Neural cell (in vitro differentiated cells): ENCODE measurements around the gene OVOL1. TPM values are rescaled to one million over a fixed set of nuclear protein-coding genes. Genes with fewer than 3 reads are reported as not detected.

Experiments
- H2AFZ ChIP-seq: fragments of 200-600, 300-800 bp; sonication (generic), shearing (Covaris generic); 2 replicates; pipeline ENCODE4 v1.6.0; 2014; ENCODE audit warnings: low read depth, mild to moderate bottlenecking, antibody characterized with exemption, low read length, moderate library complexity
- H3F3A ChIP-seq: fragments of 200-600 bp; shearing (Covaris generic); 2 replicates; pipeline ENCODE4 v1.6.1; 2016; ENCODE audit warnings: mild to moderate bottlenecking, moderate library complexity, mixed read lengths, antibody characterized with exemption, low read length; ENCODE audit not compliant: insufficient read depth, poor library complexity, severe bottlenecking
- H3K27ac ChIP-seq: fragments of 200-600, 300-800 bp; sonication (generic), shearing (Covaris generic); 2 replicates; pipeline ENCODE4 v1.5.1; 2014; ENCODE audit warnings: mild to moderate bottlenecking, low read length, moderate library complexity
- H3K27me3 ChIP-seq: fragments of 300-800, 200-600 bp; sonication (generic), shearing (Covaris generic); 2 replicates; pipeline ENCODE4 v1.6.0; 2014; ENCODE audit warnings: mild to moderate bottlenecking, low read depth, low read length, moderate library complexity; ENCODE audit not compliant: insufficient read depth
- H3K36me3 ChIP-seq: fragments of 300-800, 200-600 bp; sonication (generic), shearing (Covaris generic); 2 replicates; pipeline ENCODE4 v1.5.1; 2014; ENCODE audit warnings: mild to moderate bottlenecking, antibody characterized with exemption, low read length, moderate library complexity; ENCODE audit not compliant: insufficient read depth
- H3K4me2 ChIP-seq: fragments of 300-800, 200-600 bp; sonication (generic), shearing (Covaris generic); 2 replicates; pipeline ENCODE4 v1.6.0; 2014; ENCODE audit warnings: mild to moderate bottlenecking, low read length
- H3K4me3 ChIP-seq: fragments of 300-800, 200-600 bp; sonication (generic), shearing (Covaris generic); 2 replicates; pipeline ENCODE4 v1.5.1; 2014; ENCODE audit warnings: mild to moderate bottlenecking, low read length, moderate library complexity
- H3K79me2 ChIP-seq: fragments of 200-600 bp; shearing (Covaris generic); replicated peaks from 2 replicates; pipeline ENCODE4 v1.6.0; 2014; ENCODE audit warnings: mild to moderate bottlenecking, low read length, moderate library complexity; ENCODE audit not compliant: insufficient read depth
- H3K9ac ChIP-seq: fragments of 300-800, 200-600 bp; sonication (generic), shearing (Covaris generic); 2 replicates; pipeline ENCODE4 v1.6.1; 2016; ENCODE audit warnings: mild to moderate bottlenecking, low read length, mixed read lengths
- H3K9me2 ChIP-seq: fragments of 200-600 bp; shearing (Covaris generic); 2 replicates; pipeline ENCODE4 v1.6.1; 2016; ENCODE audit warnings: mild to moderate bottlenecking, low read length, mixed read lengths; ENCODE audit not compliant: insufficient read depth
- H3K9me3 ChIP-seq: fragments of 200-600, 300-800 bp; sonication (generic), shearing (Covaris generic); 2 replicates; pipeline ENCODE4 v1.6.1; 2016; ENCODE audit warnings: mild to moderate bottlenecking, mixed run types, low read length, moderate library complexity, mixed read lengths
- H4K20me1 ChIP-seq: fragments of 200-600 bp; shearing (Covaris generic); 2 replicates; pipeline ENCODE4 v1.6.1; 2016; ENCODE audit warnings: mild to moderate bottlenecking, mixed run types; ENCODE audit not compliant: insufficient read depth
- CTCF ChIP-seq: fragments of 450-650 bp; IDR thresholded peaks from 2 replicates; pipeline ENCODE4 v1.5.1; 2014; ENCODE audit warnings: antibody characterized with exemption, mild to moderate bottlenecking, moderate library complexity; ENCODE audit not compliant: poor library complexity, severe bottlenecking
- EP300 ChIP-seq: fragments of 450-650 bp; conservative IDR thresholded peaks from 2 replicates; pipeline ENCODE4 v1.6.1; 2014; ENCODE audit warnings: antibody characterized with exemption, mild to moderate bottlenecking, moderate library complexity; ENCODE audit not compliant: poor library complexity, severe bottlenecking
- EZH2 ChIP-seq: fragments of 200-600, 300-800 bp; shearing (Covaris generic), sonication (generic); IDR thresholded peaks from 2 replicates; pipeline ENCODE4 v1.6.1; 2014; ENCODE audit warnings: antibody characterized with exemption, low read length, borderline replicate concordance, mild to moderate bottlenecking; ENCODE audit not compliant: insufficient read depth, poor library complexity, severe bottlenecking
- MXI1 ChIP-seq: fragments of 450-650 bp; conservative IDR thresholded peaks from 2 replicates; pipeline ENCODE4 v1.6.1; 2014; ENCODE audit warnings: antibody characterized with exemption, mild to moderate bottlenecking; ENCODE audit not compliant: poor library complexity, severe bottlenecking
- POLR2AphosphoS5 ChIP-seq: IDR thresholded peaks from 2 replicates; pipeline ENCODE4 v1.6.1; 2012
- RAD21 ChIP-seq: fragments of 450-650 bp; conservative IDR thresholded peaks from 2 replicates; pipeline ENCODE4 v1.6.1; 2014; ENCODE audit warnings: antibody characterized with exemption, mild to moderate bottlenecking, moderate library complexity
- REST ChIP-seq: IDR thresholded peaks from 2 replicates; pipeline ENCODE4 v1.6.1; 2012; ENCODE audit warnings: borderline replicate concordance
- SMC3 ChIP-seq: fragments of 450-650 bp; conservative IDR thresholded peaks from 2 replicates; pipeline ENCODE4 v1.6.1; 2014; ENCODE audit warnings: antibody characterized with exemption, mild to moderate bottlenecking, moderate library complexity; ENCODE audit not compliant: poor library complexity
- TAF1 ChIP-seq: IDR thresholded peaks from 2 replicates; pipeline ENCODE4 v1.6.1; 2012; ENCODE audit warnings: low read depth
- polyA plus RNA-seq: library from polyadenylated mRNA; depleted of rRNA; stranded (reverse); fragments of >200 nt; gene quantifications from 2 replicates; pipeline ENCODE4 v1.2.3, GENCODE V29; 2014

OVOL1 gene
- polyA plus RNA-seq, 1 donor from 2014 or later, result not detected

- no peaks in the 10 kb centered on the region for H3K79me2 ChIP-seq
- H2AFZ ChIP-seq, result no peak overlapping the region
- no peak for TF ChIP-seq MXI1
- no peak for TF ChIP-seq CTCF
- no peak for TF ChIP-seq EP300
- TF ChIP-seq RAD21, result no peak
- no peak for TF ChIP-seq TAF1
- no peak for TF ChIP-seq EZH2
- no peak overlapping the region for H3K9ac ChIP-seq
- no peak overlapping the region for H3K27ac ChIP-seq
- H3K4me3 ChIP-seq, result no peak overlapping the region
- H3K9me3 ChIP-seq, result no peaks in the 10 kb centered on the region
- H3K36me3 ChIP-seq, result no peaks in the 10 kb centered on the region
- H4K20me1 ChIP-seq, result no peaks in the 10 kb centered on the region
- no peak overlapping the region for H3K4me2 ChIP-seq
- no peaks in the 10 kb centered on the region for H3F3A ChIP-seq
- H3K27me3 ChIP-seq, result no peaks in the 10 kb centered on the region
- H3K9me2 ChIP-seq, result no peaks in the 10 kb centered on the region
Observed at GRCh38 chr11:65764434-65764833, 22.4 kb upstream of the OVOL1 start.

- Histone ChIP-seq H2AFZ (no peak overlapping the region), H3K9me2 (no peaks in the 10 kb centered on the region)
Observed at GRCh38 chr11:65766535-65766934, 20.3 kb upstream of the OVOL1 start.

More at GRCh38 chr11:65766535-65766934, 20.3 kb upstream of the OVOL1 start:
- Histone ChIP-seq H3K4me2 (no peak overlapping the region), H3K27me3 (no peaks in the 10 kb centered on the region), H3K9ac (no peak overlapping the region), H3K4me3 (no peak overlapping the region), H3K79me2 (no peaks in the 10 kb centered on the region), H3F3A (no peaks in the 10 kb centered on the region), H3K27ac (no peak overlapping the region), H3K36me3 (no peaks in the 10 kb centered on the region), H4K20me1 (no peaks in the 10 kb centered on the region), H3K9me3 (no peaks in the 10 kb centered on the region)
- TF ChIP-seq POLR2AphosphoS5 (no peak), EZH2 (no peak), CTCF (no peak), RAD21 (no peak), EP300 (no peak), SMC3 (no peak), MXI1 (no peak), TAF1 (no peak), REST (no peak)
